GM23338 (cell line): ENCODE measurements around the gene NETO2.

Source experiments
- CREB1 ChIP-seq: fragments of 250-450 bp; sonication (Bioruptor Pico); IDR thresholded peaks from 2 replicates; pipeline ENCODE4 v1.5.0; 2020; ENCODE audit warnings: low read depth, mild to moderate bottlenecking, moderate library complexity
- EZH2 ChIP-seq: fragments of 200-600 bp; sonication (generic); IDR thresholded peaks from one replicate; pipeline ENCODE4 v1.8.0; 2017; ENCODE audit warnings: antibody characterized with exemption, mild to moderate bottlenecking, low read depth; ENCODE audit not compliant: unreplicated experiment
- EZH2phosphoT487 ChIP-seq: fragments of 200-600 bp; sonication (generic); IDR thresholded peaks from one replicate; pipeline ENCODE4 v1.8.1; 2018; ENCODE audit warnings: antibody characterized with exemption; ENCODE audit not compliant: unreplicated experiment
- JUNB ChIP-seq: IDR thresholded peaks from one replicate; pipeline ENCODE4 v1.6.1; 2016; ENCODE audit warnings: antibody characterized with exemption; ENCODE audit not compliant: unreplicated experiment
- NANOG ChIP-seq: IDR thresholded peaks from 2 replicates; pipeline ENCODE4 v1.6.1; 2016; ENCODE audit warnings: antibody characterized with exemption, borderline replicate concordance
- POLR2AphosphoS5 ChIP-seq: IDR thresholded peaks from 2 replicates; pipeline ENCODE4 v1.6.1; 2016; ENCODE audit warnings: antibody characterized with exemption, low read depth
- STAT1 ChIP-seq: IDR thresholded peaks from one replicate; pipeline ENCODE4 v1.6.1; 2016; ENCODE audit warnings: antibody characterized with exemption; ENCODE audit not compliant: unreplicated experiment
- ZNF114 ChIP-seq: fragments of 250-450 bp; sonication (Bioruptor Pico); IDR thresholded peaks from 2 replicates; pipeline ENCODE4 v1.5.0; 2020; ENCODE audit warnings: mild to moderate bottlenecking, moderate library complexity
- ZNF331 ChIP-seq: fragments of 250-450 bp; sonication (Bioruptor Pico); IDR thresholded peaks from 2 replicates; pipeline ENCODE4 v1.5.0; 2020; ENCODE audit warnings: low read depth, mild to moderate bottlenecking, moderate library complexity
- TF ChIP-seq, protein P1 (sequence below), 2 experiments: fragments of 200-600 bp in 1 of 2; sonication (generic) in 1 of 2; conservative IDR thresholded peaks; 2 replicates each; pipeline versions ENCODE4 v1.5.1 to v1.6.1; 2016 to 2017; ENCODE audit warnings: antibody characterized with exemption in 2 of 2, low read depth in 2 of 2, mild to moderate bottlenecking in 2 of 2, moderate library complexity in 1 of 2
- TF ChIP-seq, protein P2 (sequence below): IDR thresholded peaks from one replicate; pipeline ENCODE4 v1.6.1; 2018; ENCODE audit warnings: antibody characterized with exemption; ENCODE audit not compliant: unreplicated experiment

DNA sequence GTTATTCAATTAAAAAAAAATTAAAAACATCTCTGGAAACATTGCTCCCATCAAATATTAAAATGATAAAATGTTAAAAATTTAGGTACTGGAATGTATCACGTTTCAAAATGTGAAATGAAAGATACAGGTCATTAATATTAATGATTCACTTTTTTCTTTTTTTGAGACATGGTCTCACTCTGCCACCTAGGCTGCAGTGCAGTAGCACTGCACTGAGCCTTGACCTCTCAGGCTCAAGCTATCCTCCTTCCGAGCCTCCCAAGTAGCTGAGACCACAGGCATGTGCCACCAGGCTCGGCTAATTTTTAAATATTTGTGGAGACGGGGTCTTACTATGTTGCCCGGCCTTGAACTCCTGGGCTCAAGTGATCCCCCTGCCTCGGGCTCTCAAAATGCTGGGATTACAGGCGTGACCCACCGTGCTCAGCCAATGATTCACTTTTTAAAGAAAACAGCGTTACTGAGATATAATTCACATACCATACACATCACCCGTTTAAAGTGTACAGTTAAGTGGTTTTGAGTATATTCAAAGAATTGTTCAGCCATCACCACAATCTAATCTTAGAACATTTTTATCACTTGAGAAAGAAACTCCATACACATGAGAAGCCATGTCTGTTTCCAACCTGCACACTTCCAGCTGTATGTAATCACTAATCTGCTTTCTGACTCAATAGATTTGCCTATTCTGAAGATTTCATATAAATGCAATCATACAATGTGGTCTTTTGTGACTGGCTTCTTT lies 19.1 kb upstream of the NETO2 start:
- no peak for TF ChIP-seq CREB1 (CRISPR knock-in tag)
- TF ChIP-seq, protein P1, sequence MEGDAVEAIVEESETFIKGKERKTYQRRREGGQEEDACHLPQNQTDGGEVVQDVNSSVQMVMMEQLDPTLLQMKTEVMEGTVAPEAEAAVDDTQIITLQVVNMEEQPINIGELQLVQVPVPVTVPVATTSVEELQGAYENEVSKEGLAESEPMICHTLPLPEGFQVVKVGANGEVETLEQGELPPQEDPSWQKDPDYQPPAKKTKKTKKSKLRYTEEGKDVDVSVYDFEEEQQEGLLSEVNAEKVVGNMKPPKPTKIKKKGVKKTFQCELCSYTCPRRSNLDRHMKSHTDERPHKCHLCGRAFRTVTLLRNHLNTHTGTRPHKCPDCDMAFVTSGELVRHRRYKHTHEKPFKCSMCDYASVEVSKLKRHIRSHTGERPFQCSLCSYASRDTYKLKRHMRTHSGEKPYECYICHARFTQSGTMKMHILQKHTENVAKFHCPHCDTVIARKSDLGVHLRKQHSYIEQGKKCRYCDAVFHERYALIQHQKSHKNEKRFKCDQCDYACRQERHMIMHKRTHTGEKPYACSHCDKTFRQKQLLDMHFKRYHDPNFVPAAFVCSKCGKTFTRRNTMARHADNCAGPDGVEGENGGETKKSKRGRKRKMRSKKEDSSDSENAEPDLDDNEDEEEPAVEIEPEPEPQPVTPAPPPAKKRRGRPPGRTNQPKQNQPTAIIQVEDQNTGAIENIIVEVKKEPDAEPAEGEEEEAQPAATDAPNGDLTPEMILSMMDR (conservative IDR thresholded peaks at IDR 0.05; ENCODE audit: low read depth in 2 of 2): peak; percentile 34 to 44; a peak in 3 of 4 replicates
- TF ChIP-seq EZH2: no peak
- TF ChIP-seq POLR2AphosphoS5: no peak
- TF ChIP-seq ZNF114 (CRISPR knock-in tag): no peak
- TF ChIP-seq, protein P2, sequence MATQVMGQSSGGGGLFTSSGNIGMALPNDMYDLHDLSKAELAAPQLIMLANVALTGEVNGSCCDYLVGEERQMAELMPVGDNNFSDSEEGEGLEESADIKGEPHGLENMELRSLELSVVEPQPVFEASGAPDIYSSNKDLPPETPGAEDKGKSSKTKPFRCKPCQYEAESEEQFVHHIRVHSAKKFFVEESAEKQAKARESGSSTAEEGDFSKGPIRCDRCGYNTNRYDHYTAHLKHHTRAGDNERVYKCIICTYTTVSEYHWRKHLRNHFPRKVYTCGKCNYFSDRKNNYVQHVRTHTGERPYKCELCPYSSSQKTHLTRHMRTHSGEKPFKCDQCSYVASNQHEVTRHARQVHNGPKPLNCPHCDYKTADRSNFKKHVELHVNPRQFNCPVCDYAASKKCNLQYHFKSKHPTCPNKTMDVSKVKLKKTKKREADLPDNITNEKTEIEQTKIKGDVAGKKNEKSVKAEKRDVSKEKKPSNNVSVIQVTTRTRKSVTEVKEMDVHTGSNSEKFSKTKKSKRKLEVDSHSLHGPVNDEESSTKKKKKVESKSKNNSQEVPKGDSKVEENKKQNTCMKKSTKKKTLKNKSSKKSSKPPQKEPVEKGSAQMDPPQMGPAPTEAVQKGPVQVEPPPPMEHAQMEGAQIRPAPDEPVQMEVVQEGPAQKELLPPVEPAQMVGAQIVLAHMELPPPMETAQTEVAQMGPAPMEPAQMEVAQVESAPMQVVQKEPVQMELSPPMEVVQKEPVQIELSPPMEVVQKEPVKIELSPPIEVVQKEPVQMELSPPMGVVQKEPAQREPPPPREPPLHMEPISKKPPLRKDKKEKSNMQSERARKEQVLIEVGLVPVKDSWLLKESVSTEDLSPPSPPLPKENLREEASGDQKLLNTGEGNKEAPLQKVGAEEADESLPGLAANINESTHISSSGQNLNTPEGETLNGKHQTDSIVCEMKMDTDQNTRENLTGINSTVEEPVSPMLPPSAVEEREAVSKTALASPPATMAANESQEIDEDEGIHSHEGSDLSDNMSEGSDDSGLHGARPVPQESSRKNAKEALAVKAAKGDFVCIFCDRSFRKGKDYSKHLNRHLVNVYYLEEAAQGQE: no peak
- no peak for TF ChIP-seq STAT1
- no peak for TF ChIP-seq ZNF331
- no peak for TF ChIP-seq JUNB
- no peak for TF ChIP-seq NANOG
- TF ChIP-seq EZH2phosphoT487: no peak
